K562 (cell line): Measurements from ENCODE around the gene ADD1. TPM values are rescaled to one million over a fixed set of nuclear protein-coding genes. Genes with fewer than 3 reads are reported as not detected.

ENCODE experiments used
- ARID3B ChIP-seq: fragments of 250-450 bp; sonication (Bioruptor Pico); IDR thresholded peaks from 2 replicates; pipeline ENCODE4 v1.4.0; 2020; ENCODE audit warnings: borderline replicate concordance
- CHD7 ChIP-seq: fragments of 200-600 bp; sonication (generic); IDR thresholded peaks from one replicate; pipeline ENCODE4 v1.6.1; 2012; ENCODE audit warnings: mild to moderate bottlenecking, low read depth, low read length, inconsistent platforms
- EZH2 ChIP-seq: IDR thresholded peaks from 2 replicates; pipeline ENCODE4 v1.6.1; 2012; ENCODE audit warnings: low read depth, mild to moderate bottlenecking, inconsistent platforms, low read length, borderline replicate concordance
- GTF3C2 ChIP-seq: IDR thresholded peaks from 3 replicates; pipeline ENCODE4 v1.6.1; 2011; ENCODE audit warnings: borderline replicate concordance, mild to moderate bottlenecking, moderate library complexity; ENCODE audit not compliant: insufficient read length; ENCODE audit errors: extremely low read depth
- ZNF253 ChIP-seq: fragments of 250-450 bp; sonication (Bioruptor Pico); conservative IDR thresholded peaks from 2 replicates; pipeline ENCODE4 v1.6.1; 2021; ENCODE audit warnings: mild to moderate bottlenecking
- ZNF282 ChIP-seq: sonication (generic); formaldehyde crosslinking; IDR thresholded peaks from 2 replicates; pipeline ENCODE4 v1.8.1; 2023; ENCODE audit warnings: missing genetic modification reagents
- ZNF398 ChIP-seq: fragments of 250-450 bp; sonication (Bioruptor Pico); IDR thresholded peaks from 2 replicates; pipeline ENCODE4 v1.8.0; 2021; ENCODE audit warnings: moderate library complexity, mild to moderate bottlenecking, inconsistent platforms
- polyA plus RNA-seq, 8 experiments: library from polyadenylated mRNA; depleted of rRNA in 4 of 8; stranded (reverse) in 5 of 8; unstranded in 3 of 8; fragments of >200 nt; fragmentation: Nextera tagmentation in 2 of 8; fragmentation: Illumina TruSeq in 1 of 8; extraction: Ambion mirVana in 2 of 8; extraction: Trizol in 1 of 8; gene quantifications; 2 replicates each; pipeline versions ENCODE4 v1.2.1 to v1.2.3, GENCODE V29; 2011 to 2014; ENCODE audit warnings: inconsistent platforms in 1 of 8, missing spikeins in 1 of 8
- total RNA-seq, 7 experiments: library from RNA; depleted of rRNA in 6 of 7; stranded (reverse); fragments of >200 nt in 6 of 7; fragmentation: Illumina TruSeq in 2 of 7; extraction: Trizol in 2 of 7; gene quantifications; 2 replicates each; pipeline versions ENCODE4 v1.2.1 to v1.2.3, GENCODE V29; 2011 to 2021; ENCODE audit warnings: low replicate concordance in 1 of 7

The ADD1 gene
- total and polyA plus RNA-seq, 9 of the 15 experiments (the other 6 are each of a cell fraction or from before 2014, with no cell fraction given) = 17.5 to 153 (median 74.0) TPM

GRCh38 chr4:2934813-2935761 lies 91.4 kb downstream of the ADD1 start (continued):
- TF ChIP-seq CHD7 = no peak
- TF ChIP-seq GTF3C2 = no peak
- TF ChIP-seq ARID3B (CRISPR knock-in tag) = 0 out of 2 replicates have a peak, but pooled peaks have one; percentile 48
- TF ChIP-seq EZH2 = no peak
- no peak for TF ChIP-seq ZNF253
- no peak for TF ChIP-seq ZNF398 (CRISPR knock-in tag)
- TF ChIP-seq ZNF282 = no peak
